NCI-H146 treated with DMSO at 0.1 percent for 48 hours (cell line): ENCODE results near the gene RPTOR.

Experiments
- DNase-seq: peaks from one replicate; lab custom pipeline; 2025; ENCODE audit not compliant: unreplicated experiment; lab: John Stamatoyannopoulos, UW

Gene RPTOR

DNA sequence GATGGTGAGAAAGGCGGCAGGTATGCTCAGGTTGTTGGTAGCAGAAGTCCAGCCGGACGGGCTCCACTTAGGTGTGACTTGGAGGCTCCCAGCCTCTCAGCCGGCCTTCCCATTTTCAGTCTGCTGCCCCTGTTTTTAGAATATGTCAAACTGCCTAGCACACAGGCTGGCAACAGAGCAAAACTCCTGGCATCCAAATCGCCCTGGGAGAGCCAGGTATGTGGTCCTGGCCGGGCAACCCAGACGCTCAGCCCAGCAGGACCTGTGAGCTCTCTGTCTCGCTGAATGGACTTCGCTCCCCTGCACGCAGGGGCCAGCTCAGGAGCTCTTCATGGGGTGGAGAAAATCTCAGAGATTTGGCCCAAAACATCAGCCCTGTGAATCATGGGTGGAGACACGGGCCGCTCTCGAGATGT is 299.1 kb downstream of the RPTOR start:
- no peak for DNase-seq

DNA sequence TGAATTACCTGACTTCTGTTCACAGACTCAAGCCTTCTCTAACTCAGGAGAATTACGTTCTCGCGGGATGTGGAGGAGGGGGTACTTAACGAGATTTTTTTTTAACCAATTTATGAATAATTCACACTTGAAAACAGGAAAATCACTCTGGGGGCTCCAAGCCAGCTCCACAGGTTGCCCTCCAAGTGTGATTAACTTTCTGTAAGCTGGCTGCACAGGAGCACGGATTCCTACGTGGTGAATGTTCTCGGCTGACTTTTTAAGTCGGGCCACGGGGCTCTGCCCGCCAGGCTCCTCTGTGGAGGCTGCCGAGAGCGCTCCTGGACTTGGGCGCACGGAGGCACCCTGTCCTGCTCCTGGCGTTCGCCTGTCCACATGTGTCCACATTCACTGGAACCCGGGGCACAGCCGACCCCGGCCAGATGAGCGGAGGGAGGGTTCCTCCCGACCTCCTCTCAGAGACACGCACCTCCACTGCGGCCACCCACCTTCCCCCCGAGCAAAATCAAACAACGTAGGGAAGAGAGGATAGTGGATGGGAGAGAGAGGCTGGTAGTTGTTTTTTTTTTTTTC is 299.9 kb downstream of the RPTOR start:
- DNase-seq, result no peak

DNA sequence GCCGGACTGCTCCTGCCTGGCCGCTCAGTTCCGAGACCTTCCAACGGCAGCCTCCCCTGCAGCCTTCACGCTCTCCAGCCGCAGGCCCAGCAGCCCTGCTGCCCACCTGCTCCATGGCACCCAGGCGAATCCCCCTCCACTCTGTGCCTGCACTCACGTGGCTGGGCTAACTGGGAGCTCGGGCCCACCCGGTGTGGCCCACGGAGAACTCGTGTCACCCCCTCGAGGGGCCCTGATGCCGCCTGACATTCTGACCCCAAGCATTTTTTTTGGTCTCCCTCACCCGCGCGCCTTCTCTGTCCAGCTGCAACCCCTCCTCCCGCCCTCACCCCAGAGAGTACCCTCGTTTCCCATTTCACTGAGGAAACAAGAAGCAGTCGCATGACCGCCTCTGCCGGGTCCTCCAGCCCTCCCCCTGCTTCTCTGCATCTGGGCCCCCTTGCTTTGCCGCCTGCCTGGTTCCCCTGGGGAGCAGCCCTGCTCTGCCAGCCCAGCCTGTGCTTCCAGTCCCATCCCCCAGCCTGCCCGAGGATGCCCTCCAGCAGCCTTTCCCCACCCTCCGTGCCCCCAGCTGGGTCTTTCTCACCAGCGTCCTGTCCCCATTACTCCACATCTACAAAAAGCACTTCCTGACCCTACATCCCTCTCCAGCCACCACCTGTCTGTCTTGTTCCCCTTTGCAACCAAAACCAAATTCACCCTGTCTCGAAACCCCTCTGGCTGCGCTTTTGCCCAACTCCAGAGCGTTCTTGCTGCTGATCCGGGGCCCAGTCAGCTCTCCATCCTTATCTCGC is 300.6 kb downstream of the RPTOR start:
- no peak for DNase-seq

DNA sequence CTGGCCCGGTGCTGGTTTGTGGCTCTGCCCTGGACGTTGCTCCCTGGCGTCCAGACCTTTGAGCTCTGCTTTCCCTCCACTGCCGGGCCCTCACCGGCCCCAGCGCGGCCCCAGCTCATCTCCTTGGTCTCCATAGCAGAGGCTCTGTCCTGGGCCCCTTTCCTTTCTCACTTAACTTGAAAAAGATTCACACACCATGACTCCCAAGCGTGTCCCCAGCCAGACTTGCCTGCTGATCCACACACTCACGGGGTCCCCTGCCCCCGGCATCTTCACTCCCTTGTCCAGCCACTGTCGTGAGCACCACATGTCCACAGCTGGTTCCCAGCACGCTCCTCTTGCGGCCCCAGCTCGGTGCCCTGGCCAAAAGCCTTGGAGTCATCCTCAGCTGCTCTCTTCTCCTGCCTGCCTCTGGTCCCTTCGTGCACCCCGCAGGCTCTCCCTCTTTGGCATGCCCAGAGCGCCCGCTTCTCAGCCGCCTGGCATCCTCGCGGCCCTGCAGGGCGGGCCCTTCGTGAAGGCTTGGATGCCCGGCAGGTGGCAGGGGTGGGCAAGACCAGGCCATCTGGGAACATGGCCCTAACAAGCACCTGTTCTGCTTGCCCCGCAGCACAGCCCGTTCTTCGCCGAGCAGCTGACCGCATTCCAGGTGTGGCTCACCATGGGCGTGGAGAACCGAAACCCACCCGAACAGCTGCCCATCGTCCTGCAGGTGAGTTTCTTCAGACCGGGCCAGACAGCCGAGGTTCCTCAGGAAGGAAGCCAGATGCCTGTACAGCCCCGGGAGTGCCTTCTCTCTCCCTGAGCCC is 301.4 kb downstream of the RPTOR start:
- no peak for DNase-seq

DNA sequence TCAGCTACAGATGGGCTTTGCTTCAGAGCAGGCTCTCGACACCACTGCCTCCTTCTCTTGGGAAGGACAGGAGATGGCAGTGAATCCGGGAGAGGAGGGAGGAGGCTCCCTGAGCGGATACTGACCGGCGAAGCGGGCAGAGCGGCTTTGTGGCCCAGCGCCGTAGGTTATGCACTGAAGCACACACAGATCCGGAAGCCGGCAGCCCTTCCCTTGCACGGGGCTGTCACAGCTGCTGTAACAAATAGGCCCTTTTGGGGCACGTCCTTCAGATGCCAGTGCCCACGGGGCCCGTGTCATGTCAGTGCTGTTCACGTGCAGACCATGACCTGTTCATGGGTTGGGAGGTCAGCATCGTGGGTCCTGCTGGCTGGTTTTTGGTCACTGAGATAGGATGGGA is 302.3 kb downstream of the RPTOR start:
- DNase-seq, result no peak

DNA sequence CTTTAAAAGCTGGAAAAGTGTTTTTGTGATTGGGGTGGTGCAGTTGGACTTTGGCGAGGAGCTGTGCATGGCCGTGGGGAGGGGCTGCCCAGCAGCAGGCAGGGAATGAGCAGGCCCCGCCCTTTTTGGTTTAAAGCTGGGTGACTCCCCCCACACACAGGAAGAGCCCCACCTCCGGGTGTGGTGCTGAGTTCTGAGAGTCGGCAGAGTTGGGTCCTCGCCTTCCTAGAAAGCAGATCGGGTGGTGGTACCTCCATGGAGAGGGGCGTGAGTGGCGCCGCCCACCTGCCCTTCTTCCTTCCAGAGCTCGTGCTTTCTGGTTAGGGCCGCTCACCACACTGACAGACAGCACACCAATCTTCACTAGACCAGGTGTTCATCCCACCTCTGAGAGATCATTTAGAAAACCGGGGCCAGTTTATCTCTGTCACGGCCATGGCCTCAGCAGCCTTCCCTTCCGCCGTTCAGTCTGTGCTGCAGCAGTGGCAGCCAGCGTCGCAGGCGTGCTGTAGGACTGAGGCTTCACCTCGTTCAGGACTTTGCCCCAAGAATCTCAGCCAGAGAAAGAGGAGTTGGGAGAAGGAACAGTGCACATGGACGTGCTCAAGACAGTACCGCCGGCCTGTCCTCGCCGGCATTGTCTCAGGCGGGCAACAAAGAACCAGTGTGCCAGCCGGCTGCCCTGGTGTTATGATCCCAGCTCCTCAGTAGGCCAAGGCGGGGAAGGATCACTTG is 303.0 kb downstream of the RPTOR start:
- no peak for DNase-seq

DNA sequence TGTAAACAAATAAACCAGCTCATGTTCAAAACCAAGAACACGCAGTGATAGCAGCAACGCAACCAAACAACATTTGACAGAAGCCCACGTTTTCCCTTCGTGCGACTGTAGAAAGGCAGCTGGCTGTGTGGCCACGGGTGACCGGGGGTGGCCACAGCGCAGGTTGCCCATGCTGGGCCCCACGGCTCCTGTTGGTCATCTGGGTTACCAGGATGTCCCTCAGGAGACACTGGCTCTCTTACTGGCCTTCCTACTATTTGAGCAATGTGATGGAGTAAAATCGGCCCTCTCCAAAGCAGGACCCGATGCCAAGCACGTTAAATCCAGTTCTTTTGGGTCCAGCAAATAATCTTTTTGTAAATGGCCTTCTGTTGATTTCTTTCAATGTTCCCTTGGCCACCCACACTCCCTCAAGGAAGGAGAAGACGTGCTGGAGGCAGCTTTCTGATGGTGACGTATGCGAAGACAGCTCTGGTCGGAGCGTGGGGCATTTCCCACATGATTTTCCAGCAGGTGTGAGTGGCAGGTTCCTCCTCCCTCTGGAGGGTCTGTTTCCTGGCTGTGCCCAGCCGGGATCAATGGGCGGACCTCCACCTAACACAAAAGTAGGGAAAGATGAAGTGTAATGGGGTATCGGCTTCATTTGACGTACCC is 303.9 kb downstream of the RPTOR start:
- DNase-seq, result no peak

DNA sequence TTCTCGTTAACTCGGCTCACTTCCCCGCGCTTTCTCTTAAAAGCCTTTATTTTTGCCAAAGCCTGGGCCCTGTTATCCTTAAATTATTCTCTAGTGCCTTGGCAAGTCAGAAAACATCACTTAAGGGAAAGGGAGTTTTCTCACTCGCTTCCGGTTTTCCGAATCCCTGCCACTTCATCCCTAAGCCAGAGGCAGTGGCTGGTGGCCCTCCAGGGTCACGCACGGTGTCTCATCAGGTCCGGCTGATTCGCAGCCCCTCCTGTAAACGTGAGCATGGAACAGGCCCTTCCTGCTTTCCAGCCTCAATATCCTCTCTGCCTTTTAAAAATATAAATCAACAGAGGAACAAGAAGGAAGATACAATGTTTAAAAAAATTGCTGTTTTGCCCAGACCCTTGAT is 304.5 kb downstream of the RPTOR start:
- DNase-seq, result no peak

DNA sequence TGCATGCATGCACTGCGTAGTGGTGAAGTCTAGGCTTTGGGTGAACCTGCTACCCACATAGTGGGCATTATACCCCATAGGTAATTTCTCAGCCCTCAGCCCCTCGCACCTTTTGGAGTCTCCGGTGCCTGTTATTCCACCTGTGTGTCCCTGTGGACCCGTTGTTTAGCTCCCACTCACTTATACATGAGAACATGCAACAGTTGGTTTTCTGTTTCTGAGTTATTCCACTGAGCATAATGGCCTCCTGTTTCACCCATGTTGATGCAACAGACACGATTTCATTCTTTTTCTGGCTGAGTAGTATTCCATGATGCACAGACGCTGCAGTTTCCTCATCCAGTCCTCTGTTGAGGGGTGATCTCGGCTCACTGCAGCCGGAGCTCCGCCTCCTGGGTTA is 305.5 kb downstream of the RPTOR start:
- DNase-seq, result no peak

DNA sequence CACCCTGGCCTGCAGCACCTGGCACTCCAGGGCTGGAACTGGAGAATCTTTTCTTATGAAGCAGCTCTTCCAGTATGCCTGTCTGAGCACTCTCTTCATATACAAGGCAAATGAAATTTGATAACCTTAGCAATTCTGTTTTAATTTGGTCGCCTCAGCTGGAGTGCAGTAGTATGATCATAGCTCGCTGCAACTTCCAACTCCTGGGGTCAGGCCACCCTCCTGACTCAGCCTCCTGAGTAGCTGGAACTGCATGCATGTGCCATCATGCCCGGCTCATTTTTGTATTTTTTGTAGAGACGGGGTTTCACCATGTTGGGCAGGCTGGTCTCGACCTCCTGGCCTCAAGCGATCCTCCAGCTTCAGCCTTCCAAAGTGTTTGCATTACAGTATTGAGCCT is 306.2 kb downstream of the RPTOR start:
- peak; percentile 55 for DNase-seq

DNA sequence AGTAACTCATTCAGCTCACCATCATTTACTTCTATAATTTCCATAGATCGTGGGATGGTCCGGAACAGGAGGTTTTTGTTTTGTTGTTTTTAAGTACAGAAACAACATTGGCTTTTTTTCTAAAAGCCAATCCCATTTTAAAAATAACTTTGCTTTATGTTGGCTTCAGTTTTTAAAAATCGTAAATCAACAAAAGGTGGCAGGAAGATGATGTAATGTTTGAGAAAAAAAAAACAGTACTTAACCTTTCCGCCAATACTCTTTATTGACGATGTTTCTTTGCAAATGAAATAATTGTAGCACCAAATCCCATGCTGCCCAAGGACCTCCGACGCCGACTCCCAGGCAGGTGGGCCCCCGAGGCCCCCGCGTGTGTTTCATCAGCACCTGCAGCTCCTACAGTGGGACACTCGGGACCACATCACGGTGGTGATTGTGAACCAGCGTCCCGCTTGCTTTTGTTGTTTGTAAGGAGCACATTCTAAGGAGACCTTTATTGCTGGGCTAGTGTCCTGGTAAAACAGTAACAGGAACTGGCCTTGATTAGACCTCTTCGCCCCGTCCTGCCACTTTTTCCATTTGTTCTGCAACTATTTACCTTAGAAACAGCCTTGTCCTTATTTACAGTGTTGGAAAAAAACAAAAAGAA is 306.8 kb downstream of the RPTOR start:
- DNase-seq, result no peak

DNA sequence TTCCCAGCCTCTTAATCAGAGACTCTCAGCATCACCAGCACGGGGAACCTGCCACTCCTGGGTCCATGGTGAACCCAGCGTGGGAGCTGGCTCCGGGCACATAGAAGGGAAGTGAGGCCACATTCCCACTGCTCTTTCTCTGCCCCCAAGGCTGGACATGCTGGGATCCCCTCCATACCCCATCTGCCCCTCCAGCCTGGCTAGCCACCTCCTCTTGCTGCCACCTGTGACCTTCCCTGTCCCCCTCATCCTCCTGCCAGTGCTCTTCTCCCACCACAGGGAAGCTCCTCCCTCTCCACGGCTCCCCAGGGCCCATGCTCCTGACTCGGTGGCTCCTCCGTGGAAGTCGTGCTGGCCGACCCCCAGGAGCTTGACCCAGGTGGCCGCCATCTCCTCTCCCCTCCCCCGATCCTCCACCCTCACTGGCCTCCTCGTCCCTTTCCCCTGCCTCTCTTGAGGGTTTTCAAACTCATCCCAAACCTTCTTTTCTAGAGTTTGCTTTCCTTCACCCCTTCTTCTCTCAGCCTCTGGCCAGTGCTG is 307.9 kb downstream of the RPTOR start:
- DNase-seq, result no peak

DNA sequence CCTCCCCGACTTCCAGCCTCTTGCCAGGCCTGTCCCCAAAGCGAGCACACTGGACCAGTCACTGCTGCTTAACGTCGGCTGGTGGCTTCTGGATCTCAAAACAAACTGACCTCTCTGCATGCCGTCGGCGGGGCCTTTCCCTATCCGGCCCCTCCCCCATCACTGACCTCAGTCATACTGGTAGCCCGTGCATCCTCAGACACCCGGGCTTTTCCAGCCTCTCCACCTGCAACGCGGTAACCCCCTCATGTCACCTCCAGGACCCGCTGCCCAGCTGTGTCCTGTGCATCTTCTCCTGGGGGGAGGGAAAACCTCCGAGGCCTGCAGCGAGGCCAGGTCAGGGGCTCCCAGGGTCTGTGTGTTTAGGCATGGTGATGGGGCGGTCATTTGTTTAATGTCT is 308.4 kb downstream of the RPTOR start:
- DNase-seq, result no peak

DNA sequence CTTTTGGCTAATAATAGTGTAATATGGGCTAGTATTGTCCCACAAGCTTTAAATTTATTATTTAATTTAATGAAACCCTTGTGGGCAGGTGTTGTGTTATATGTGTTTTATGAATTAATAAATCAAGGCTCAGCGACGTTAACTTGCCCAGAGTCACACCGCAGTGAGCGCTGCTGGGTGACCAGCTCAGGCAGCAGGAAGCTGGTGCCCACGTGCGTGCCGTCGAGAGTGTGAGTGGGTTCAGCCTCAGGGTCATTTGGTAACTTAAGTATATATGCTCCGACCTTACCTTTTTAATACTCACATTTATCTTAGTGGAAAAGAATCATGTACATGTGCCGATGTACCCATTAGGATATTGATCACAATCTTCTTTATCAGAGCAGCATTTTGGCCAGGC is 309.6 kb downstream of the RPTOR start:
- DNase-seq, result no peak

DNA sequence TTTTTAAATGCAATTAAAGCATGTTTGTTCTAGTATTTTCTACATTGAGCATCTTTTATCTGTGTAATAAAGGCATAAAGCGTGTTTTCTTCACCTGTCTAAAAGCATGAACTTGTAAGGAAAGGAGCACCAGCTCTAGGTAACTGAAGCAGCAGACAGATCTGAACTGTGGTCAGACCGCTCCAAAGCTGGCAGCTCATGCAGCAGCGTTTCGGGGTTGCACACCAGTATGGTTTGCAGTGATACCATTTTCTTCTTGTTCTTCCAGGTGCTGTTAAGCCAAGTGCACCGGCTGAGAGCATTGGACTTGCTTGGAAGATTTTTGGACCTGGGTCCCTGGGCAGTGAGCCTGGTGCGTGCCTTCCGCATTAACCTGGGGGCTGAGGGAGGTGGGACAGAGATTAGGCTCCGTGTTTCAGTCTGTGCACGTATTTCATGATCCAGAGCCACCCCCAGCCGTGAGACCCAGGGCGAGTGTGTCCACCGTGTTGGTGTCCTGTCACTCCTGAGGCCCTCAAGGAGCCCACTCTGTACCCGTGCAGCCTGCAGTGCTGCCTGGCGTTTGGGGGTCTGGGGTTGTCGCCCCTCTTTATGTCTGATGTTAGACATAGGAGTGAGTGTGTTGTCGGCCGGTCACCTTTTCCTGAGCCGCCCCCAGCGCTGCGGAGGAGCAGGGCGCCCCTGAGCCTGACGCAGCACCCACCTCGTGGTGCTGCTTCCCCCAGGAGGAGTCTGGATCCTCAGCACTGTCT is 310.7 kb downstream of the RPTOR start:
- DNase-seq, result no peak

DNA sequence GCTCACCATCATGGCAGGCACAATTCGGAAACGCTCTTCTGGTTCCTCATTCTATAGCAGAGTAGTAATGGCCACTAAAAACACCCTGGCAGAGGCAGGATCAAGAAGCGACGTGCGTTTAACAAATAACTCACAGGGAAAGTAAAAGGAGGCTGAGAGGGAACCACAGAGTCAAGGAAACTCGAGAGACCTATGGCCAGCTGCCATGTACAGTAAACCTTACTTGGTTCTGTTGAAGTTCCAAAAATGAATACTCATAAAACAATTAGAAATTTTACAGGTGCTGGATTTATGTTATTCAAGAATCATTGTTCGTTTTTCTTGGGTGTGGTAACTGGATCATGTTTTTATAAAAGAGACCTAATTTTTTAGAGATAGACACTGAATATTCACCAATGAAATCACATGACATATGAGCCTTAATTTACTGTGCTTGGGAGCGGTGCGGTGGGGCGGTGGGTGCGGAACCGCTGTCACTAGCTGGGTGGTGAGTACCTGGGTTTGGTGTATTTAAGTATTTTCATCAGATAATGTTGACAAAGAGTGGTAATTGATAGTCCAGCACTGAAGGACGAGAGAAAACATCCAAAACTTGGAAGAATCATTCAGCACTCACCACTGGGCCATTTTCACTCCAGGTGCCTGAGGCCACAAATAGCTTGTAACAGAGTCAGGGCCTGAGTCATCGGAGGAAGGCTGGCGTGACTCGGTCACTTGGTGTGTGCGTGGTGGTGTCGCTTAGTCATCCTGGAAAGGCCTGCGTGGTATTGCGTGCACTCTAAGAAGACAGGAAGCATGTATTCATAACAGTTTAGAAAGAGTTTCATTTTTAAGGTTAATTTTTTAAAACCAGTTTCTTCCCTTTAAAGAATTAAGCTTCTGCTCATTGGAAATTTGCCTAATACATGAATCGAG is 311.6 kb downstream of the RPTOR start:
- DNase-seq, result no peak

DNA sequence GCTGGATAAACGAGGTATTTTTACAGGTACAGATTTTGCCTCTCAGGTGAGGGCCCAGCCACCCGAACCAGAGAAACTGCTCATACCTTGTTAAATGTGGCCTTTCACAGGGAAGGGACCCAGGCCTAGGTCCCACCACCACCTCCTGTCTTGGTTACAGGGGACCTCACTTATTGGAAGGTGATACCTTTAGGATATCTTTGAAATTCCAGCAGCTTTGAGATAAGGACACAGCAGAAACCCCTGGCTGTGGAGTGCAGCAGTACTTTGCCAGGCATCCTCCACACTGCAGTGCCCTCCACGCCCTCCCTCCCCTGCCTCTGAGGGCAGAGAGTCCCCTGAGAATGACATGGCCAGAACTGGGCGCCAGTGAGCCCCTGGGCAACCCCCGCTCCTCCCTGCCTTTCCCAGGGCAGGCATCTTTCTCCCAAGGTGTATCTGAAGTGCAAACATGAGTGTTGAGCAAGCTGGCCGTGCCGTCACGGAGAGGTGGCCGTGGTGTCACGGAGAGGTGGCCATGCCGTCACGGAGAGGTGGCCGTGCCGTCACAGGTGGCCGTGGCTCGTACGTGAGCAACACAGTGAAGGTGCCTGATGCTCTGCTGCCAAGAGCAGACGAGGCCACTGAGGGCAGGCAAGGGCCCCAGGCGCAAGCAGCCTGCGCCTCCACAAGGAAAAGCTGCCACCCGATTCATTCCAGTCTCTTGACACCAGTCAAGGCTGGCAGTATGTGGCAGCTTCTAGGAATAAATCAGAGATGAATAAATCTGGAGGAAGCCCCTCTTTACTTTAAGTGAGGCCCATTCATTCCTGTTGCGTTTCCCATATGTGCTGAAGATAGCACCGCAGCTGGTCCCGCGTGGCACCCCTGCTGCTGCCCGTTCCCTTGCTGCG is 312.5 kb downstream of the RPTOR start:
- no peak for DNase-seq
